Thoracic aorta (tissue), 2 donors: ENCODE results near the gene SPN. TPM values are rescaled to one million over a fixed set of nuclear protein-coding genes. Genes with fewer than 3 reads are reported as not detected.

Experiments
- ATAC-seq: fragments of 150-250 bp; one replicate; pipeline ENCODE4 v1.8.0; 2017; ENCODE audit warnings: low read depth; ENCODE audit not compliant: insufficient number of reproducible peaks, low FRiP score
- DNase-seq: peaks from one replicate; pipeline ENCODE4 v3.0.0-alpha.2; 2020; ENCODE audit warnings: low spot score
- H3K27ac ChIP-seq, 2 donors: fragments of 200-600 bp; sonication (generic); 1 replicate in 1 of 2; 2 replicates in 1 of 2; pipeline ENCODE4 v1.5.1; 2016; ENCODE audit warnings: mild to moderate bottlenecking in 2 of 2, moderate library complexity in 2 of 2
- H3K27me3 ChIP-seq: fragments of 200-600 bp; sonication (generic); replicated peaks from 2 replicates; pipeline ENCODE4 v1.6.0; 2016; ENCODE audit warnings: mild to moderate bottlenecking; ENCODE audit not compliant: insufficient read depth
- H3K36me3 ChIP-seq: fragments of 200-600 bp; sonication (generic); one replicate; pipeline ENCODE4 v1.5.1; 2016
- H3K4me1 ChIP-seq, 2 donors: fragments of 200-600 bp; sonication (generic); 1 replicate in 1 of 2; 2 replicates in 1 of 2; pipeline versions ENCODE4 v1.5.1 to v1.6.0; 2016; ENCODE audit warnings: low read depth in 2 of 2, mild to moderate bottlenecking in 1 of 2; ENCODE audit not compliant: control insufficient read depth in 1 of 2
- H3K4me3 ChIP-seq: fragments of 200-600 bp; sonication (generic); 2 replicates; pipeline ENCODE4 v1.5.1; 2016; ENCODE audit warnings: mild to moderate bottlenecking
- H3K9me3 ChIP-seq: fragments of 200-600 bp; sonication (generic); 2 replicates; pipeline ENCODE4 v1.5.1; 2016
- total RNA-seq, 2 donors: library from RNA; depleted of rRNA; stranded (reverse); fragments of >200 nt; gene quantifications; one replicate each; pipeline versions ENCODE4 v1.1.0 to v1.2.3, GENCODE V29; 2016
- TF ChIP-seq, protein P1 (sequence below): fragments of 200-600 bp; sonication (generic); IDR thresholded peaks from one replicate; pipeline ENCODE4 v1.5.1; 2019; ENCODE audit warnings: antibody characterized with exemption

Gene SPN
- total RNA-seq, 2 donors from 2014 or later, result 1.1 to 10.2 TPM

DNA sequence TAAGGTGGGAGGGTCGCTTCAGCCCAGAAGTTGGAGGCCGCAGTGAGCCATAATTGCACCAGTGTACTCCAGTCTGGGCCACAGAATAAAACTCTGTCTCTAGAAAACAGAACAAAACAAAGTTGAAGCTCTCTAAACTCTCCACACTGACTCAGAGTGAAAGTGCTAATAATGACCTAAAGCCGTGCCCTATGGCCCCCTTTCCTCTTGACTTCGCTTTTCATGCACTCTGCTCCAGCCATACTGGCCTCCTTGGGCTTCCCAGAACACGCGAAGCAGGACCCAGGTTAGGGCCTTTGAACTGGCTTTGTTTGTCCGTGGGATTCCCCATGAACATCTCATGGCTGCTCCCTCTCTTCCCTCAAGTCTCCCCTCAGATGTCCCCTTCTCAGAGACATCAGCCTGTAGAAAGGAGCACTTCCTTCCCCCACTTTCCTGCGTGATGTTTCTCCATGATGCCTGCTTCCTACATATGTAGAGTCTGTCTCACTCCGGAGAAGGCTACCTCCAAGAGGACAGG lies 18.6 kb upstream of the SPN start:
- no peak overlapping the region for H3K27ac ChIP-seq
- no peak overlapping the region for H3K4me3 ChIP-seq
- ATAC-seq, result no peak
- H3K36me3 ChIP-seq, result no peaks in the 10 kb centered on the region
- H3K4me1 ChIP-seq, result no peaks in the 10 kb centered on the region
- H3K9me3 ChIP-seq, result no peaks in the 10 kb centered on the region
- DNase-seq, result no peak
- H3K27me3 ChIP-seq, result no peaks in the 10 kb centered on the region
- TF ChIP-seq, protein P1, sequence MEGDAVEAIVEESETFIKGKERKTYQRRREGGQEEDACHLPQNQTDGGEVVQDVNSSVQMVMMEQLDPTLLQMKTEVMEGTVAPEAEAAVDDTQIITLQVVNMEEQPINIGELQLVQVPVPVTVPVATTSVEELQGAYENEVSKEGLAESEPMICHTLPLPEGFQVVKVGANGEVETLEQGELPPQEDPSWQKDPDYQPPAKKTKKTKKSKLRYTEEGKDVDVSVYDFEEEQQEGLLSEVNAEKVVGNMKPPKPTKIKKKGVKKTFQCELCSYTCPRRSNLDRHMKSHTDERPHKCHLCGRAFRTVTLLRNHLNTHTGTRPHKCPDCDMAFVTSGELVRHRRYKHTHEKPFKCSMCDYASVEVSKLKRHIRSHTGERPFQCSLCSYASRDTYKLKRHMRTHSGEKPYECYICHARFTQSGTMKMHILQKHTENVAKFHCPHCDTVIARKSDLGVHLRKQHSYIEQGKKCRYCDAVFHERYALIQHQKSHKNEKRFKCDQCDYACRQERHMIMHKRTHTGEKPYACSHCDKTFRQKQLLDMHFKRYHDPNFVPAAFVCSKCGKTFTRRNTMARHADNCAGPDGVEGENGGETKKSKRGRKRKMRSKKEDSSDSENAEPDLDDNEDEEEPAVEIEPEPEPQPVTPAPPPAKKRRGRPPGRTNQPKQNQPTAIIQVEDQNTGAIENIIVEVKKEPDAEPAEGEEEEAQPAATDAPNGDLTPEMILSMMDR, result no peak

GRCh38 chr16:29644973-29645693 lies 17.9 kb upstream of the SPN start:
- no peaks in the 10 kb centered on the region for H3K4me1 ChIP-seq
- H3K4me3 ChIP-seq, result no peak overlapping the region
- H3K27ac ChIP-seq, result no peak overlapping the region
- H3K27me3 ChIP-seq, result no peaks in the 10 kb centered on the region
- no peak for ATAC-seq
- no peaks in the 10 kb centered on the region for H3K36me3 ChIP-seq
- no peaks in the 10 kb centered on the region for H3K9me3 ChIP-seq
- TF ChIP-seq, protein P1, result no peak
- DNase-seq, result no peak

- Histone ChIP-seq H3K9me3 (no peaks in the 10 kb centered on the region), H3K27me3 (no peaks in the 10 kb centered on the region), H3K4me1 (no peaks in the 10 kb centered on the region), H3K27ac (no peak overlapping the region), H3K36me3 (no peaks in the 10 kb centered on the region), H3K4me3 (no peak overlapping the region)
- no peak for DNase-seq
- TF ChIP-seq, protein P1, result no peak
- ATAC-seq, result no peak
Observed at GRCh38 chr16:29645694-29646187, 17.3 kb upstream of the SPN start.

DNA sequence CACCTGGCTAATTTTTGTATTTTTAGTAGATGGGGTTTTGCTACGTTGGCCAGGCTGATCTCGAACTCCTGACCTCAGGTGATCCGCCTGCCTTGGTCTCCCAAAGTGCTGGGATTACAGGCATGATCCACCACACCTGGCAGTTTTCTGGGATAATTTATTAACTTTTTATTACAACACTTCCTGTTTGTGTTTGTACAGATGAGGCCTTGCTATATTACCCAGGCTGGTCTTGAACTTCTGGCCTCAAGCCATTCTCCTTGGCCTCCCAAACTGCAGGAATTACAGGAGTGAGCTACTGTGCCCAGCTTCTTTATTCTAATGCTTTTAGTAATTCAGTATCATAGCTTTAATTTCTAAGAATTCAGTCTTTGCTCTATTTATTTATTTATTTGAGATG lies 16.1 kb upstream of the SPN start:
- ATAC-seq (no peak), DNase-seq (no peak)
- no peak overlapping the region for H3K4me3 ChIP-seq
- no peaks in the 10 kb centered on the region for H3K4me1 ChIP-seq
- TF ChIP-seq, protein P1, result no peak
- H3K36me3 ChIP-seq, result no peaks in the 10 kb centered on the region
- H3K27ac ChIP-seq, result no peak overlapping the region
- H3K27me3 ChIP-seq, result no peaks in the 10 kb centered on the region
- no peaks in the 10 kb centered on the region for H3K9me3 ChIP-seq

GRCh38 chr16:29649588-29650494 lies 13.2 kb upstream of the SPN start:
- Histone ChIP-seq H3K4me1 (no peaks in the 10 kb centered on the region), H3K4me3 (no peak overlapping the region), H3K27ac (no peak overlapping the region), H3K27me3 (no peaks in the 10 kb centered on the region), H3K36me3 (no peaks in the 10 kb centered on the region), H3K9me3 (no peaks in the 10 kb centered on the region)
- TF ChIP-seq, protein P1, result no peak
- ATAC-seq (no peak), DNase-seq (no peak)
